Esophagus muscularis mucosa (tissue), 3 donors: ENCODE data around the gene ACD.

ENCODE experiments used
- POLR2A ChIP-seq: fragments of 450-650 bp; IDR thresholded peaks from one replicate; pipeline ENCODE4 v1.6.1; 2017; ENCODE audit warnings: antibody characterized with exemption, moderate library complexity, mild to moderate bottlenecking, low read depth
- TF ChIP-seq, protein P1 (sequence below), 3 experiments: fragments of 200-600 bp in 2 of 3; fragments of 450-650 bp in 1 of 3; sonication (generic) in 2 of 3; IDR thresholded peaks; one replicate each; pipeline ENCODE4 v1.5.1; 2017 to 2019; ENCODE audit warnings: antibody characterized with exemption in 3 of 3, mild to moderate bottlenecking in 2 of 3, moderate library complexity in 1 of 3

DNA sequence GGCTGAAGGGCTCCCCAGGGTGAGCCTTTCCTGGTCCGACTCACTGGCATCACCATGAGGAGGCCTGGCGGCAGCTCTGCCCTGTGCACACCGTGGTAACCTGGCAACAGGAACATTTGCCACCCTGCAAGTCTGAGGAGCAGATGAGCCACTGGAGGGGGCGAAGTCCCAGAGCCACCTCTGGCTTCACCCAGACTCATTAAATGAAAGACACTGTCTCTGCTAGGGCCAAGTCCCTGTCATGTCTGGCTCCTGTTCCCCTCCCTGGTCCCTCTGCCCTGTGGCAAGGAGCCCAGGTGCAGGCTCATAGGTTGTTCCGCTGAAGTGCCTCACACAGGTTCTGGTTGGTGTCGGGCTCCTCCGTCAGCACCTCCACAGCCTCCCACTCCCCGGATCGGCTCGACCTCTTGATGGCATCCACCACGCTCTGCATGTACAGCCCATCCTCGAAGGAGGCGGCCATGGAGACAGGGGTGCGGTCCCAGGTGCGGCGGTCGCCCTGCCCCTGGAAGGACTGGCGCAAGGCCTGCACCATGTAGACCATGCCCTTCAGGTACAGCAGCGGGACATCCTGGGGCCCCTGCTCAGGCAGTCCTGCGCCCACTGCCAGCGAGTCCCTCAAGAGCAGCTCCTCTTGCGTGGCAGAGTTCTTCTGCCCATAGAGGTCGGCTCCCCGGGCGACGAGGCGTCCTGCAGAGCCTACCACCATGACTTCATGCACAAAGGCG lies 15.0 kb upstream of the ACD start:
- no peak for TF ChIP-seq POLR2A
- TF ChIP-seq, protein P1, sequence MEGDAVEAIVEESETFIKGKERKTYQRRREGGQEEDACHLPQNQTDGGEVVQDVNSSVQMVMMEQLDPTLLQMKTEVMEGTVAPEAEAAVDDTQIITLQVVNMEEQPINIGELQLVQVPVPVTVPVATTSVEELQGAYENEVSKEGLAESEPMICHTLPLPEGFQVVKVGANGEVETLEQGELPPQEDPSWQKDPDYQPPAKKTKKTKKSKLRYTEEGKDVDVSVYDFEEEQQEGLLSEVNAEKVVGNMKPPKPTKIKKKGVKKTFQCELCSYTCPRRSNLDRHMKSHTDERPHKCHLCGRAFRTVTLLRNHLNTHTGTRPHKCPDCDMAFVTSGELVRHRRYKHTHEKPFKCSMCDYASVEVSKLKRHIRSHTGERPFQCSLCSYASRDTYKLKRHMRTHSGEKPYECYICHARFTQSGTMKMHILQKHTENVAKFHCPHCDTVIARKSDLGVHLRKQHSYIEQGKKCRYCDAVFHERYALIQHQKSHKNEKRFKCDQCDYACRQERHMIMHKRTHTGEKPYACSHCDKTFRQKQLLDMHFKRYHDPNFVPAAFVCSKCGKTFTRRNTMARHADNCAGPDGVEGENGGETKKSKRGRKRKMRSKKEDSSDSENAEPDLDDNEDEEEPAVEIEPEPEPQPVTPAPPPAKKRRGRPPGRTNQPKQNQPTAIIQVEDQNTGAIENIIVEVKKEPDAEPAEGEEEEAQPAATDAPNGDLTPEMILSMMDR (IDR thresholded peaks at IDR 0.05), result no peak
